GM18951 (cell line): Measurements from ENCODE around the gene FOXN4.

Source experiments
- POLR2A ChIP-seq: IDR thresholded peaks from 4 replicates; pipeline ENCODE4 v1.6.1; 2011; ENCODE audit warnings: mild to moderate bottlenecking; ENCODE audit not compliant: insufficient read length, insufficient read depth; ENCODE audit errors: extremely low read depth
- in situ Hi-C: fragments of 300-500 bp; cut with MboI; formaldehyde crosslinking; loops from one replicate; pipeline ENCODE4 v1.12.0; 2022; ENCODE audit warnings: low sequenced_read_pairs, mixed read lengths, inconsistent platforms; ENCODE audit not compliant: unreplicated experiment

FOXN4 gene

GRCh38 chr12:109308534-109309380, at the start of gene FOXN4:
Gene FOXN4 (minus strand): TSS chr12:109309284. CDS start chr12:109308321, 963 bp downstream.
- no peak for TF ChIP-seq POLR2A
- in situ Hi-C loops, result no loop called here

GRCh38 chr12:109358154-109358869, 49.2 kb upstream of the FOXN4 start:
- TF ChIP-seq POLR2A, result no peak
- in situ Hi-C loops, result no loop called here

GRCh38 chr12:109357032-109357431, 47.9 kb upstream of the FOXN4 start:
- in situ Hi-C loops, result no loop called here
- TF ChIP-seq POLR2A, result no peak

GRCh38 chr12:109356577-109356976, 47.5 kb upstream of the FOXN4 start:
- in situ Hi-C loops, result no loop called here
- no peak for TF ChIP-seq POLR2A

- in situ Hi-C loops, result no loop called here
- TF ChIP-seq POLR2A, result no peak
These were observed 43.1 kb upstream of the FOXN4 start for GRCh38 chr12:109352184-109352583.

- in situ Hi-C loops, result no loop called here
- no peak for TF ChIP-seq POLR2A
These were observed 38.5 kb upstream of the FOXN4 start, which contains the start of gene MYO1H for GRCh38 chr12:109347589-109347988. Gene MYO1H (plus strand): TSS chr12:109347900. CDS start chr12:109347961, 61 bp downstream.

GRCh38 chr12:109346920-109347319, 37.8 kb upstream of the FOXN4 start:
- in situ Hi-C loops, result no loop called here
- no peak for TF ChIP-seq POLR2A

- no peak for TF ChIP-seq POLR2A
- in situ Hi-C loops, result no loop called here
These were observed 36.3 kb upstream of the FOXN4 start for GRCh38 chr12:109345428-109345827.

- no peak for TF ChIP-seq POLR2A
- in situ Hi-C loops, result no loop called here
These were observed 34.6 kb upstream of the FOXN4 start for GRCh38 chr12:109343677-109344076.

GRCh38 chr12:109336593-109336992, 27.5 kb upstream of the FOXN4 start:
- in situ Hi-C loops, result no loop called here
- no peak for TF ChIP-seq POLR2A

GRCh38 chr12:109334887-109335286, 25.8 kb upstream of the FOXN4 start:
- in situ Hi-C loops, result no loop called here
- no peak for TF ChIP-seq POLR2A

- TF ChIP-seq POLR2A, result no peak
- in situ Hi-C loops, result no loop called here
These were observed 22.3 kb upstream of the FOXN4 start for GRCh38 chr12:109331301-109331952.
